ENCODE data around the gene PADI1.

The PADI1 gene

DNA sequence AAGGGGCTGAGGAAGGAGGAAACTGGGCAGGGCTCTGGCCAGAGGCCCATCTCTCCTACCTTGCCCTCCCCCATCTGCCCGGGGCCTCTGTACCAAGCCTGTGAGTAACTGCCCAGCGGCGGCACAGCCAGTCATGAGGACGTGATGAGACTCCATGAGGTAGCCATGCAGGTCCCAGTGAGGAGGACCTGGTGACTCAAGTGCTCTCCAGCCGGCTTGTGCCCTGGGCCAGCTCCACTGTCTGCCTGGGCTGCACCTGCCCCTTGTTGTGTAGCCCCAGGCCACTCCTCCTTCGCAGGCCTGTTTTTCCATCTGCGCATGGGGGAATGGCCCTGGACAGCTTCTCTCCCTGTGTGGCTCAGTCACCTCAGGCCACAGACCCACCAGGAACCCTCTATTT lies 42.0 kb upstream of the PADI1 start:
- H3K4me3 ChIP-seq (ENCODE audit: low read depth, low read length): no peak overlapping the region
- TF ChIP-seq, protein P1, sequence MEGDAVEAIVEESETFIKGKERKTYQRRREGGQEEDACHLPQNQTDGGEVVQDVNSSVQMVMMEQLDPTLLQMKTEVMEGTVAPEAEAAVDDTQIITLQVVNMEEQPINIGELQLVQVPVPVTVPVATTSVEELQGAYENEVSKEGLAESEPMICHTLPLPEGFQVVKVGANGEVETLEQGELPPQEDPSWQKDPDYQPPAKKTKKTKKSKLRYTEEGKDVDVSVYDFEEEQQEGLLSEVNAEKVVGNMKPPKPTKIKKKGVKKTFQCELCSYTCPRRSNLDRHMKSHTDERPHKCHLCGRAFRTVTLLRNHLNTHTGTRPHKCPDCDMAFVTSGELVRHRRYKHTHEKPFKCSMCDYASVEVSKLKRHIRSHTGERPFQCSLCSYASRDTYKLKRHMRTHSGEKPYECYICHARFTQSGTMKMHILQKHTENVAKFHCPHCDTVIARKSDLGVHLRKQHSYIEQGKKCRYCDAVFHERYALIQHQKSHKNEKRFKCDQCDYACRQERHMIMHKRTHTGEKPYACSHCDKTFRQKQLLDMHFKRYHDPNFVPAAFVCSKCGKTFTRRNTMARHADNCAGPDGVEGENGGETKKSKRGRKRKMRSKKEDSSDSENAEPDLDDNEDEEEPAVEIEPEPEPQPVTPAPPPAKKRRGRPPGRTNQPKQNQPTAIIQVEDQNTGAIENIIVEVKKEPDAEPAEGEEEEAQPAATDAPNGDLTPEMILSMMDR (conservative IDR thresholded peaks at IDR 0.05; ENCODE audit: low read depth, low read length): no peak
- DNase-seq (ENCODE audit: low read depth): no peak

- no peak overlapping the region for H3K4me3 ChIP-seq (ENCODE audit: low read depth, low read length)
- TF ChIP-seq, protein P1 (conservative IDR thresholded peaks at IDR 0.05; ENCODE audit: low read depth, low read length): no peak
- DNase-seq (ENCODE audit: low read depth): no peak
These were observed 41.6 kb upstream of the PADI1 start for GRCh38 chr1:17163371-17163770.

GRCh38 chr1:17163789-17164666 lies 40.9 kb upstream of the PADI1 start:
- no peak for DNase-seq (ENCODE audit: low read depth)
- TF ChIP-seq, protein P1 (conservative IDR thresholded peaks at IDR 0.05; ENCODE audit: low read depth, low read length): no peak

GRCh38 chr1:17165823-17166222 lies 39.1 kb upstream of the PADI1 start:
- TF ChIP-seq, protein P1 (conservative IDR thresholded peaks at IDR 0.05; ENCODE audit: low read depth, low read length): no peak

More at GRCh38 chr1:17163789-17164666, 40.9 kb upstream of the PADI1 start:
- no peak overlapping the region for H3K4me3 ChIP-seq (ENCODE audit: low read depth, low read length)

GRCh38 chr1:17167041-17167785 lies 37.7 kb upstream of the PADI1 start:
- no peak for DNase-seq (ENCODE audit: low read depth)
- no peak overlapping the region for H3K4me3 ChIP-seq (ENCODE audit: low read depth, low read length)
- TF ChIP-seq, protein P1 (conservative IDR thresholded peaks at IDR 0.05; ENCODE audit: low read depth, low read length): no peak

More at GRCh38 chr1:17165823-17166222, 39.1 kb upstream of the PADI1 start:
- no peak for DNase-seq (ENCODE audit: low read depth)
- no peak overlapping the region for H3K4me3 ChIP-seq (ENCODE audit: low read depth, low read length)

GRCh38 chr1:17167786-17168090 lies 37.2 kb upstream of the PADI1 start:
- DNase-seq (ENCODE audit: low read depth): no peak
- no peak overlapping the region for H3K4me3 ChIP-seq (ENCODE audit: low read depth, low read length)
- TF ChIP-seq, protein P1 (conservative IDR thresholded peaks at IDR 0.05; ENCODE audit: low read depth, low read length): no peak

Measured in choroid plexus epithelial cell (primary cell).